Hepatocyte (in vitro differentiated cells): ENCODE data around the gene RPL10A.
"Not testable (repeated sequence)": the region's sequence is repeated elsewhere in the genome, so short reads cannot be mapped to it uniquely, and the experiment has no call there.

Experiments
- CTCF ChIP-seq: fragments of 200-600 bp; sonication (generic); IDR thresholded peaks from 2 replicates; pipeline ENCODE4 v1.5.1; 2016; ENCODE audit warnings: antibody characterized with exemption, mild to moderate bottlenecking; ENCODE audit not compliant: poor library complexity
- EZH2 ChIP-seq: fragments of 200-600 bp; sonication (generic); IDR thresholded peaks from 2 replicates; pipeline ENCODE4 v1.6.1; 2016; ENCODE audit warnings: antibody characterized with exemption, mild to moderate bottlenecking, borderline replicate concordance
- EZH2phosphoT487 ChIP-seq: fragments of 200-600 bp; sonication (generic); IDR thresholded peaks from one replicate; pipeline ENCODE4 v1.6.1; 2018; ENCODE audit warnings: antibody characterized with exemption, mild to moderate bottlenecking, low read depth, moderate library complexity; ENCODE audit not compliant: unreplicated experiment, severe bottlenecking

GRCh38 chr6:35517978-35518377 lies 49.8 kb downstream of the RPL10A start:
- TF ChIP-seq EZH2, CTCF, EZH2phosphoT487: not testable (repeated sequence)
